SK-N-SH (cell line): ENCODE data around the gene MMP2.

ENCODE experiments used
- GABPA ChIP-seq: IDR thresholded peaks from 2 replicates; pipeline ENCODE4 v1.4.0; 2012; ENCODE audit warnings: low read depth, mild to moderate bottlenecking
- TCF12 ChIP-seq: IDR thresholded peaks from 2 replicates; pipeline ENCODE4 v1.4.0; 2012

GRCh38 chr16:55492756-55493380, 13.9 kb downstream of the MMP2 start:
- TF ChIP-seq GABPA: no peak
- no peak for TF ChIP-seq TCF12
